Thyroid gland (tissue), 4 donors: ENCODE results near the gene SNX11.

ENCODE experiments used
- CTCF ChIP-seq, 6 experiments: fragments of 200-600 bp in 3 of 6; fragments of 450-650 bp in 3 of 6; sonication (generic) in 3 of 6; IDR thresholded peaks; one replicate each; pipeline ENCODE4 v1.5.1; 2016 to 2019; ENCODE audit warnings: antibody characterized with exemption in 6 of 6, mild to moderate bottlenecking in 2 of 6, inconsistent platforms in 1 of 6, moderate library complexity in 1 of 6
- POLR2A ChIP-seq, 2 donors: fragments of 450-650 bp; IDR thresholded peaks; one replicate each; pipeline ENCODE4 v1.6.1; 2017; ENCODE audit warnings: antibody characterized with exemption in 2 of 2, mild to moderate bottlenecking in 2 of 2, moderate library complexity in 1 of 2

- TF ChIP-seq CTCF (IDR thresholded peaks at IDR 0.05) (no peak), POLR2A (IDR thresholded peaks at IDR 0.05) (no peak)
Observed at GRCh38 chr17:48102043-48102750, 5.4 kb upstream of the SNX11 start.
